HUES6 (cell line): Measurements from ENCODE around the gene PTPA.

ENCODE experiments used
- H3K27ac ChIP-seq: 2 replicates; pipeline ENCODE4 v1.7.0; 2013; ENCODE audit warnings: low read depth, mild to moderate bottlenecking, low read length, inconsistent platforms
- H3K27me3 ChIP-seq: 2 replicates; pipeline ENCODE4 v1.6.1; 2013; ENCODE audit warnings: low read length; ENCODE audit not compliant: control insufficient read depth, insufficient read depth
- H3K36me3 ChIP-seq: 2 replicates; pipeline ENCODE4 v1.6.1; 2013; ENCODE audit warnings: low read length; ENCODE audit not compliant: control insufficient read depth, insufficient read depth
- H3K4me1 ChIP-seq: 2 replicates; pipeline ENCODE4 v1.6.1; 2013; ENCODE audit warnings: low read length; ENCODE audit not compliant: control insufficient read depth, insufficient read depth
- H3K4me3 ChIP-seq: 2 replicates; pipeline ENCODE4 v1.5.1; 2013; ENCODE audit warnings: low read depth, low read length
- H3K9ac ChIP-seq: one replicate; pipeline ENCODE4 v1.6.1; 2013; ENCODE audit warnings: mild to moderate bottlenecking, low read length
- H3K9me3 ChIP-seq: 2 replicates; pipeline ENCODE4 v1.6.1; 2013; ENCODE audit warnings: low read depth, low read length; ENCODE audit not compliant: control insufficient read depth, insufficient read depth

Gene PTPA

DNA sequence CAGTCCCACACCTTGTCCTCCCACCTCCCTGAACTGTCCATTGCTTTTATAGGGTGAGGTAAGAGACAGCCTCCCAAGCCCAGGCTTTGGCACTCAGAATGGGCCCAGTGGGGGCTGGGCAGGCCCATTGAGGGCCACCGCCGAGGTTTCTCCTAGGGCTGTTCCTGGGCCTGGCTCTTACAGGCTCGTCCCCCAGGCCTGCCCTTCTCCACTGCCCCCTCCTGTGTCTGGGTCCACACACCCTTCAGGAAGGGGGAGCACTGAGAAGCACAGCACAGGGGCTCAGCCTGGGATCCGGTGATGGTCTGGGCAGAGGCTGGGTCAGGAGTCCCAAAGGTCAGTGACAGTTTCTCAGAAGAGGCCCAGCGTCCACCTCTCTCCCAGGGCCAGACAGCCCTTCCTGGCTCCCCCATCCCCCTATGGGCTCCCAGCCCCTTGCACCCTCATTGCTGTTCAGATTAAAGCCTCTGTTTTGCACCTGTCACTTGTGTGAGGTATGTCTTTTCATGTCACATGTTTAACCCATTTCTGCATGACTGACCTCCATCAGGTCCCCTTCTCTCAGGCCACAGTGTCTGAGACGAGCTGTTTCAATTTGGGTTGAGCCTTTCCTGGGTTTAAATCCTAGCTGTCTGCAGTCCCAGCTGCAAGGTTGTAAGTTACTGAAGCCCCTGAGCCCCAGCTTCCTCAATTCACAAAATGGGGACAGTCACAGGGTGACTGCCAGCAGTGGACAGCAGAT, 37.4 kb downstream of the PTPA start:
- peaks cover 29% of the 10 kb centered on the region for H3K4me1 ChIP-seq
- H3K36me3 ChIP-seq, result peaks cover 40% of the 10 kb centered on the region
- H3K27ac ChIP-seq, result no peak overlapping the region
- H3K4me3 ChIP-seq, result no peak overlapping the region
- no peaks in the 10 kb centered on the region for H3K27me3 ChIP-seq
- H3K9me3 ChIP-seq, result no peaks in the 10 kb centered on the region
- H3K9ac ChIP-seq, result no peak overlapping the region

DNA sequence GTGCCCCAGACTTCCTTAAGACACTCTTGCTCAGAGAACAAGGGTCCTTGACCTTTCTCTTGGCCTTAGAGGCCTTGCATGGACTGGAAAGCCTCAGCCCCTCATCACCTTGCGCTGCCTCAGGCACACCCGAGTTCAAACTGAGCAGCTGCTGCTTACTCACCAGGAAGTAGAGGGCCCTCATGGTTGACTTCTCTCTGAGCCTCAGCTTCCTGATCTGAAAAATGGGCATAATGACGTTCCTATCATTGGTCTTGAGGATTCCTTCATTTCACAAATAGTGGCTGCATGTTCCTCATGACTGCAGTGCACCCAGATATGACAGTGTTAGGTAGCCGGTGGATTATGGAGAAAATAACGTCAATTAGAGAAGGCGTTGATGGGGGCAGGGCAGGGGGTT, 38.2 kb downstream of the PTPA start:
- H3K9me3 ChIP-seq, result no peaks in the 10 kb centered on the region
- H3K4me1 ChIP-seq, result peaks cover 23% of the 10 kb centered on the region
- H3K4me3 ChIP-seq, result no peak overlapping the region
- H3K36me3 ChIP-seq, result peaks cover 33% of the 10 kb centered on the region
- H3K27ac ChIP-seq, result no peak overlapping the region
- H3K9ac ChIP-seq, result no peak overlapping the region
- H3K27me3 ChIP-seq, result no peaks in the 10 kb centered on the region

DNA sequence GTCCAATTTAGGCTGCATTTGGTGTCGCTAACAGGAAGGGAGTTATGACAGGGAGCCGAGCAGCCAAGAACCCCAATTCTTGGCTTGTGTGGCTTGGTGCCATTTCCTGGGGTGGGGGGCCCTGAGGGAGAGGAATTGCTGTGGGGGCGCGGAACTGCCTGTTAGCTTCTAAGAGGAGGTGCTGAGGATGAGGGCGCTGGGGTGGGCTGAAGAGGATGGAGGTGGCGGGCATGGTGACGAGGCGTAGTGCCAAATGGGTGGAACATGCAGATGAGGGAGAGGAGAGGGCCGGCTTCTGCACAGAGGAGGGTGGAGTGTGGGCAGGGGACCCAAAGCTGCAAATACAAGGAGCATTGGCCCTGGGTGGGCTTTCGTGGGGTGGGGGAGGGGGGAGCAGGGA, 38.9 kb downstream of the PTPA start:
- Histone ChIP-seq H3K36me3 (peaks cover 35% of the 10 kb centered on the region), H3K4me1 (peaks cover 20% of the 10 kb centered on the region), H3K4me3 (no peak overlapping the region), H3K9me3 (no peaks in the 10 kb centered on the region), H3K27ac (no peak overlapping the region), H3K9ac (no peak overlapping the region), H3K27me3 (no peaks in the 10 kb centered on the region)

DNA sequence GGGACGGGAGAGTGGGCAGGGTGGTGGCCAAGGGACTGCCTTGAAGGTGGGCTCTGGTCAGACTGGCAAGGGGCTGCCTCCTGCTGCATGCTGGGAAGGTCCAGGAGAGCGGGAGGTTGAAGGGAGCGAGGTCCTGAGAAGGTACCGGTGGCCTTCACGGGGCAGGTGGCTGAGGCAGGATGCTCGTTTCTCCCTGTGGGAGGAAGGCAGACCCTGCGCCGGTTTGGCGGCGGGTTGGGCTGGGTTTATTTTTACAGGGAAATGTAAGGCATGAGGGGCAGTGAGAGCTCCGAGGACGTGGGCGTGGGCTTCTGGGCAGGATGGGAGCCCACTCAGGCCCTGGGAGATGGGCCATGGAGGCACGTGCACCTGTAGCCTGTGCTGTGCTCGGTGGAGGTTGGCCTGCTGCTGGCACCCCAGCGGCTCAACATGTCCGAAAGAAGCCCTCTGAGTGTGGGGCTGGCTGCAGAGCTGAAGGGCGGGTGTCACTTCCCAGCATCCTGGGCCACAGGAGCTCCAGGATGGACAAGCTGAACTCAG, 39.5 kb downstream of the PTPA start:
- no peaks in the 10 kb centered on the region for H3K9me3 ChIP-seq
- peaks cover 39% of the 10 kb centered on the region for H3K36me3 ChIP-seq
- H3K9ac ChIP-seq, result no peak overlapping the region

DNA sequence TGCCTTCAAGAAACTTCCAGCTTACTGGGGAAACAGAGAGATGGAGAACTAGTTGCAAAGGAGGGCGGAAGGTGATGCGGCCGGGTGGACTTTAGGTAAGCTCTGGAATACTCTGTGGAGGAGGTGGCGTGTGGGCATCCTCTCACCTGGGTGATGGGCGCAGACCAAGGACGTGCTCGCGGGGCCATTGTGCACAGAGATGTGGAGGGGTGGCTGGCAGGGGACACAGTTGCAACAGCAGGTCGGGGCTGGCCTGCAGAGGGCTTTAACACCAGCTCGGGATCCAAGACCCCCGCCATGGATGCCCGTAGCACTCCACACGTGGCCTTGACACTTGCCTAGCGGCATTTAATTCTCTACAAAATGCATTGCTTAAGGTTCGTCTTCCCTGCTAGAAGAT, 40.3 kb downstream of the PTPA start:
- Histone ChIP-seq H3K4me1 (peaks cover 7% of the 10 kb centered on the region), H3K9me3 (no peaks in the 10 kb centered on the region), H3K4me3 (no peak overlapping the region), H3K27me3 (no peaks in the 10 kb centered on the region), H3K9ac (no peak overlapping the region), H3K27ac (no peak overlapping the region), H3K36me3 (peaks cover 38% of the 10 kb centered on the region)

More for the DNA sequence above, 39.5 kb downstream of the PTPA start:
- no peaks in the 10 kb centered on the region for H3K27me3 ChIP-seq
- H3K27ac ChIP-seq, result no peak overlapping the region
- no peak overlapping the region for H3K4me3 ChIP-seq
- peaks cover 14% of the 10 kb centered on the region for H3K4me1 ChIP-seq

DNA sequence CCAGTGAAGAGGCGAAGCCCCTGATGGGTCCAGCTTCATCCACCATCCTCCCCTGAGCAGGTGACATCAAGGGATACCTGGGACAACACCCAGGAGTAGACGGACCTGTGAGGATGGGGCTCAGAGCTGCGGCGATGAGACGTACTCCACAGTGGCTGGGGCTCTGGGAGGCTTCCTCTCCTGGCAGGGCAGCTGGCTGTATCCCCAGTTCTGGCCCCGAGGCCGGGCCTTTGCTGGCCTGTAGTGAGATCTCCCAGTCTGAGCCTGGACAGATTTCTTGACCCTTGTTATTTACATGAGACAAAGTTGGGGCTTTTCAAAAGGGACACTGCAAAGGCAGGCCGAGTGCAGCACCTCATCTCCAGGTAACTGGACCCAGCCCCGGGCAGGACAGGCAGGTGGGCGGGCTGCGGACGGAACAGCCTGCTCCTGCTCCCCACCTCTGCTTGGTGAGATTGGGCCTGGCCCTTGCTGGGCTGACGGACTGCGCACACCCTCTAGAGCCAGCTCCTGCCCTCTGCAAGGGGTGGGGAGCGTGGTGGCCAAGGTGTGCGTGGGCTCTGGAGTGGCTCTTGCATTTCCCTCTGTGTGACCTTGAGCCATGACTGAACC, 43.8 kb downstream of the PTPA start:
- Histone ChIP-seq H3K36me3 (peaks cover 21% of the 10 kb centered on the region), H3K27me3 (no peaks in the 10 kb centered on the region), H3K9me3 (no peaks in the 10 kb centered on the region), H3K27ac (no peak overlapping the region), H3K4me1 (no peaks in the 10 kb centered on the region), H3K4me3 (no peak overlapping the region), H3K9ac (no peak overlapping the region)

DNA sequence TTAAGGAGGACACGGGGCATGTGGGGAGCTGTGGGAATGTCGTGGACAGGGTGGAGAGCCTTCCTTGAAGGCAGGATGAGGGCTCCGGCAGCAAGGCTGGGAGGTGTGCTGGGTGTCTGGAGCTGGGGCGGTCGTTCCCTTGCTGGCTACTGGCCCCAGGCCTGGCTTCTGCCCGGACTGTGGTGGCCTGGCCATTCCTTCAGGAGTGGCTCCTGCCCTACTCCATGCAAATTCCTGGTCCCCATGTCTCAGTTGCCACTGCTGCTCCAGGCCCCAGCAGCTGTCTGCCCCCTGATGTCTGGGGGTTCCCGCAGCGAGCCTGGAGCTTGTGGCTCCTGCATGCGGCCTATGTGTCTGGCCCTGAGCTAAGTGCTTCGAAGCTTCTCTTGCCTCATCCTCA, 44.9 kb downstream of the PTPA start:
- Histone ChIP-seq H3K36me3 (peaks cover 14% of the 10 kb centered on the region), H3K4me3 (no peak overlapping the region), H3K9ac (no peak overlapping the region), H3K9me3 (no peaks in the 10 kb centered on the region), H3K4me1 (no peaks in the 10 kb centered on the region), H3K27me3 (no peaks in the 10 kb centered on the region), H3K27ac (no peak overlapping the region)

DNA sequence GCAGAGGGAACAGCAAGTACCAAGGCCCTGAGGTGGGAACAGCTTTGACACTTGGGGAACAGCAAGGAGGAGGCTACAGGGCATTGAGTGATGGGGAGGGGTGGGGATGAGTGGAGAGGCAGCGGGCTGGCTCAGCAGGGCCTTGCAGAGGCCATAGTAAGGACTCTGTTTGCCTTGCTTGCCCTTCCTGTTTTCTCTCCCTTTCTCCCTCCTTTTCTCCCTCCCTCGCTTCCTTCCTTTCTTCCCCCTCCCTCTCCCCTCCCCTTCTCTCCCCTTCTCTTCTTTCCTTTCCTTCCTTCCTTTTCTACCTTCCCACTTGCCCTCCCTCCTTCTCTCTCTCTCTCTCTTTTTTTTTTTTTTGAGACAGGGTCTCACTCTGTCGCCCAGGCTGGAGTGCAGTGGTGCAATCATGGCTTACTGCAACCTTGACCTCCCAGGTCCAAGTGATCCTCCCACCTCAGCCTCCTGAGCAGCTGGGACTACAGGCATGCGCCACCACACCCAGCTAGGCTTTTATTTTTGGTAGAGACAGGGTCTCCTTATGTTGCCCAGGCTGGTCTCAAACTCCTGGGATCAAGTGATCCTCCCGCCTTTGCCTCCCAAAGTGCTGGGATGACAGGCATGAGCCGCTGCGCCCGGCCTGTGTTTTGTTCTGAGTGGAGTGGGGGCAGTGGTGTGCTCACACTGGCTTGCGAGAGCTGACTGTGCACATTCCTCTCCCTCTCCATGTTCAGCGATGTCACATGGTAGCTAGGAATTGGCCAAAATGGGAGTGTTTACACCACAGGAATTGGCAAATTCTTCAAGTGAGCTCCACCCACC, 49.7 kb downstream of the PTPA start:
- H3K9me3 ChIP-seq, result no peaks in the 10 kb centered on the region
- H3K27me3 ChIP-seq, result no peaks in the 10 kb centered on the region
- H3K36me3 ChIP-seq, result 0 out of 2 replicates have a peak, but pooled peaks cover 2% of the 10 kb centered on the region
- no peak overlapping the region for H3K27ac ChIP-seq
- H3K4me1 ChIP-seq, result peaks cover 11% of the 10 kb centered on the region; the same call in 1 of the 2 replicates
- H3K9ac ChIP-seq, result no peak overlapping the region
- no peak overlapping the region for H3K4me3 ChIP-seq

DNA sequence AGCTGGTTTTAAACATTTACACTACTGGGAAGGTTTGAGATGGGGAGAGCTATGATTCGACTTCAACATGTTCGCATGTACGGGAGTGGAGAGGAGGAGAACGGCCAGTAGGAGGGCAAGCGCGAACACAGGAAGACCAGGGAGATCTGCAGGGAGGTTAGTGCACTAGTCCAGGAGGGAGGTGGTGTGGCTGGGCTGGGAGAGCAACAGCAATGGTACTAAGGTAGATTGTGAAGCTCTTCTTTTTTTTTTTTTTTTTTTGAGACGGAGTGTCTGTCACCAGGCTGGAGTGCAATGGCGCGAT, 50.3 kb downstream of the PTPA start:
- Histone ChIP-seq H3K4me3 (no peak overlapping the region), H3K27ac (no peak overlapping the region), H3K9me3 (no peaks in the 10 kb centered on the region), H3K9ac (no peak overlapping the region), H3K27me3 (no peaks in the 10 kb centered on the region), H3K4me1 (peaks cover 11% of the 10 kb centered on the region; the same call in 1 of the 2 replicates), H3K36me3 (no peaks in the 10 kb centered on the region)

DNA sequence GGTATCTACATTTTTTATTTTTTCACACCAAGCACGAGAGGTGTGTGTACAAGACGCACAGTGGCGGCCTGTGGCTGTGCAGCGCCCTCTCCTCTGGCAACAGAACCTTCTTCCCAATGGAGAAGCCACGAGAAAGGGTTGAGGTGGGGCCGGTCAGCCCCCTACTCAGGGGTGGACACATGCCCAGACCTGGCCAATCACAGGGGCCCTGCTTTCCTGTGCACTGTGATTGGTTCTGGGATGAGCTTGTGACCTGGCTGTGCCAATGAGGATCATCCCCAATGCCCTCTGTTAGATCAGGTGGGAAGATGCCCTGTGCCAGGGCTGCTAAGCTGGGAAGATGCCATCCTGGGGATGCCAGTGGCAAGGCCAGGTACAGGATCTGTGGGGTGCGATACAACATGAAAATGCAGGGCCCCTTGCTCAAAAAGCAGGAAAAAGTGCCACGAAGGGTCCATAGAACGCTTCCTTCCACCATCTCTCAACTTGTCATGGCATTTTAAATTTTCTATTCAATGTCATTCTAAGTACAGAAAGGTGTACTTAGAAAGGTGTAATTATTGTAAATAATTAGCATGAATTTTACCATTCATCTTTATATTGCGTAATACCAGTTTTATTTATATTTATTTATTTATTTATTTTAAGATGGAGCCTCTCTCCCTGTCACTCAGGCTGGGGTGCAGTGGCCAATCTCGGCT, 51.4 kb downstream of the PTPA start:
- no peaks in the 10 kb centered on the region for H3K9me3 ChIP-seq
- H3K36me3 ChIP-seq, result no peaks in the 10 kb centered on the region
- no peak overlapping the region for H3K9ac ChIP-seq
- H3K4me3 ChIP-seq, result no peak overlapping the region
- no peaks in the 10 kb centered on the region for H3K27me3 ChIP-seq
- no peak overlapping the region for H3K27ac ChIP-seq
- peaks cover 21% of the 10 kb centered on the region for H3K4me1 ChIP-seq
